ENCODE measurements around the gene MYD88.

MYD88 gene

DNA sequence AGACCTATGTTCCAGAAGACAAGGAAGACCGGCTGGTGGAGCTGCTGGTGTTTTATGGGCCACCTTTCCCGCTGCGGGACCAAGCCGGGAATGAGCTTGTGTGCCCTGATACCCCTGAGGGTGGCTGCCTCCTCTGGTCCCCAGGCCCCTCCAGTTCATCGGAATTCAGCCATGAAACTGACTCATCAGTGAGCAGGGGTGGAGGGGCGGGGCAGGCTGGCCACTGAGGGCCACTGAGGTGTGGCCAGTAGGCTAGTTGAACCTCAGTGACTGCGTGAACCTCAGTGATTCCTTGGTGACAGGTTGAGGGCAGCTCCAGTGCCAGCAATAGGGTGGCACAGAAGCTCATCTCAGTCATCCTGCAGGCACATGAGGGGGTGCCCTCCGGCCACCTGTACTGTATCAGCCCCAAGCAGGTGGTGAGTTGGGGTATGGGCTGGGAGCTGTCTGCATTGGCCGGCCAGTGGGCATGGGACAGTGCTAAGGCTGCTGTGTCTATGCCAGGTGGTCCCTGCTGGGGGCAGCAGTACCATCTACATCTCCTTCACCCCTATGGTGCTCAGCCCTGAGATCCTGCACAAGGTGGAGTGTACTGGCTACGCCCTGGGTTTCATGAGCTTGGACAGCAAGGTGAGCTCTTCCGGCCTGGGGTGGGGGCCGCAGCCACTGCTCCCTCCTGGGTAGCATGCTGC, 21.8 kb upstream of the MYD88 start:
- ATAC-seq (replicated peaks), result no peak
- H3K27me3 Mint-ChIP-seq, result no peaks in the 10 kb centered on the region
- no peak for DNase-seq
- H3K4me1 Mint-ChIP-seq (ENCODE audit: low read depth in 2 of 2), result peaks cover 9 to 12% of the 10 kb centered on the region in 2 donors
- H3K36me3 Mint-ChIP-seq (ENCODE audit: insufficient read depth), result peaks cover 20% of the 10 kb centered on the region
- H3K4me3 Mint-ChIP-seq, result no peak overlapping the region
- H3K27ac Mint-ChIP-seq, result peak overlapping the region in 1 of 2 donors; percentile 51
- no peaks in the 10 kb centered on the region for H3K9me3 Mint-ChIP-seq

- ATAC-seq (replicated peaks), result no peak
- Mint-ChIP-seq H3K36me3 (ENCODE audit: insufficient read depth) (peaks cover 27% of the 10 kb centered on the region), H3K27me3 (no peaks in the 10 kb centered on the region), H3K4me1 (ENCODE audit: low read depth in 2 of 2) (peaks cover 9 to 12% of the 10 kb centered on the region in 2 donors), H3K4me3 (no peak overlapping the region), H3K27ac (no peak overlapping the region), H3K9me3 (no peaks in the 10 kb centered on the region)
- no peak for DNase-seq
These were observed 21.2 kb upstream of the MYD88 start for GRCh38 chr3:38117163-38117716.

DNA sequence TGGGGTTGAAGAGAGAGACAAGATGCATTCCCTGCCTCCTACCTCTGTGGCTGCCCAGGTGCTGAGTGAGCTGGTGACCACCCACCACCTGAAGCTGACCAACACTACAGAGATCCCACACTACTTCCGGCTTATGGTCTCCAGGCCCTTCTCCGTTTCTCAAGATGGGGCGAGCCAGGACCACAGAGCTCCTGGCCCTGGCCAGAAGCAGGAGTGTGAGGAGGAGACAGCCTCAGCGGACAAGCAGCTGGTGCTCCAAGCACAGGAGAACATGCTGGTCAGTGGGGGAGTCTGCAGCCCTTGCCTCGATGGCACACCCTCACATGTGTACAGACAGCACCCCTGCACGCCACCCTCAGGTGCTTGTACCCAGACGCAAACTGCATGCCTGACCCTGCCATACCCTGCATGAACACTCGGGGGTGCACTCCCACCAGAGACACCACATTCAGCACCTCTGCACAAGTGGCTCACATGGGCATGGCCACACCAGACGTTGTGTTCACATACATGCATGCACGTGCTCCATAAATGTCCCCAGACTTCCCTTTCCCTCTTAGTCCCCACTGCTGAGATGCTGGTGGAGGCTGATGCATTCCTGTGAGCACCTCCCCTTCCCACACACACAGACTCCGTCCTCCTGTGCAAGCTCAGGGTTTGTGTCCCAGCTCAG, 20.6 kb upstream of the MYD88 start:
- Mint-ChIP-seq H3K27me3 (no peaks in the 10 kb centered on the region), H3K36me3 (ENCODE audit: insufficient read depth) (peaks cover 33% of the 10 kb centered on the region), H3K4me1 (ENCODE audit: low read depth in 2 of 2) (peaks cover 10 to 12% of the 10 kb centered on the region in 2 donors), H3K27ac (peak overlapping the region in 1 of 2 donors; percentile 51), H3K9me3 (no peaks in the 10 kb centered on the region), H3K4me3 (no peak overlapping the region)
- ATAC-seq (replicated peaks), result peak; percentile 96
- peak; percentile 68 to 80 (median 73) for DNase-seq

DNA sequence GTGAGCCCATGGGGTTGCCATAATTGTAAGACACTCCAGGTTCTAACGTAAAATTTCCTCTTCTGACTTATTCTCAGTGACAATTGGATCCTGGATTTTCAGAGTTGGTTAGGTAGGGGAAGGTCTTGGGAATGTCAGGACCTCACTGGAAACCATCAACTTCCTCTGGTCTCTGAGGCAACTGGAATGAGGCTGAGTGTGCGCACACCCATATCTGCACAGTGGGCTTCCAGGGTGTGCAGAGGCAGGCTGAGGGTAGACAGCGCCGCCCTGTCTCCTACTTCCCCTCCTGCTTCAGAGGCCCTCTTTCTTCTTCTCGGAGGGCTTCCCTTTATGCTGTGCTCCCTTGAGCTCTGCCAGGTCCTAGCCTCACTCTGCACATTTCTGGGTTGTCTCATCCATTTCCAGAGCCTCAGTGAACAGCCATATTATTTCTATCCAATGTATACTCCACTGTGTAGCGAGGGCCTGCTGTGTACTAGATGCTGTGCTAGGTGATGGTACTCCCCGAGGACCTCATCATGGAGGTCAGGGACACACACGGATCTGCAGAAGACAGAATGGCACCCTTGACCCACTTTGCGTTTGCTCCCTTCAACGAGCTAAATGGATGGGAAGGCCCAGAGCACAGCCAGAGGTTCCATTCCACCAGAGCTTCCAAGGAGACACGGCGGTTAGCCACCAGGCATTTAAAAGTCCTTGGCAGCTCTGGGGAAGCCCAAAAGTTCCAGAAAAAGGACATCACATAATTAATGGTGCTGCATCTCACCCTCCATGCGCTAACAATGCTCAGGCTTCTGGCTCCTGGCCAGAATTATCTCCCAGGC, 19.8 kb upstream of the MYD88 start:
- Mint-ChIP-seq H3K36me3 (ENCODE audit: insufficient read depth) (peaks cover 41% of the 10 kb centered on the region), H3K4me3 (no peak overlapping the region), H3K27me3 (no peaks in the 10 kb centered on the region), H3K9me3 (no peaks in the 10 kb centered on the region), H3K4me1 (ENCODE audit: low read depth in 2 of 2) (peaks cover 12 to 14% of the 10 kb centered on the region in 2 donors), H3K27ac (peak overlapping the region; percentile 58 to 80)
- DNase-seq (no peak), ATAC-seq (replicated peaks) (no peak)

DNA sequence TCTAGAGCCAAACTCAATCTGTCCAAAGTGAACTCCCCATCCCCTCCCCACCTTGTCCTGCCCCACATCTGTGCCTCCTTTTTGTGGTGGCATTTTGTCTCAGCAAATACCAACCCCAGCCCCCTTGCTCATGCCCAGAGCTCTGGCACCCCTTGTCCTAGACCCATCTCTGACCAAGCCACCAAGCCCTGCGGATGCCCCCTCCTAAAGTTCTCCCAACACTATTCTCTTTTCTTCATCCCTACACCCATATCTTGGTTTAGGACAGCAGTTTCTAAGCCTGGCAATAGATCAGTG, 19.3 kb upstream of the MYD88 start:
- ATAC-seq (replicated peaks) (no peak), DNase-seq (no peak)
- Mint-ChIP-seq H3K4me3 (no peak overlapping the region), H3K27me3 (no peaks in the 10 kb centered on the region), H3K27ac (peak overlapping the region; percentile 58 to 80), H3K9me3 (no peaks in the 10 kb centered on the region), H3K36me3 (ENCODE audit: insufficient read depth) (peaks cover 46% of the 10 kb centered on the region), H3K4me1 (ENCODE audit: low read depth in 2 of 2) (peaks cover 12 to 14% of the 10 kb centered on the region in 2 donors)

DNA sequence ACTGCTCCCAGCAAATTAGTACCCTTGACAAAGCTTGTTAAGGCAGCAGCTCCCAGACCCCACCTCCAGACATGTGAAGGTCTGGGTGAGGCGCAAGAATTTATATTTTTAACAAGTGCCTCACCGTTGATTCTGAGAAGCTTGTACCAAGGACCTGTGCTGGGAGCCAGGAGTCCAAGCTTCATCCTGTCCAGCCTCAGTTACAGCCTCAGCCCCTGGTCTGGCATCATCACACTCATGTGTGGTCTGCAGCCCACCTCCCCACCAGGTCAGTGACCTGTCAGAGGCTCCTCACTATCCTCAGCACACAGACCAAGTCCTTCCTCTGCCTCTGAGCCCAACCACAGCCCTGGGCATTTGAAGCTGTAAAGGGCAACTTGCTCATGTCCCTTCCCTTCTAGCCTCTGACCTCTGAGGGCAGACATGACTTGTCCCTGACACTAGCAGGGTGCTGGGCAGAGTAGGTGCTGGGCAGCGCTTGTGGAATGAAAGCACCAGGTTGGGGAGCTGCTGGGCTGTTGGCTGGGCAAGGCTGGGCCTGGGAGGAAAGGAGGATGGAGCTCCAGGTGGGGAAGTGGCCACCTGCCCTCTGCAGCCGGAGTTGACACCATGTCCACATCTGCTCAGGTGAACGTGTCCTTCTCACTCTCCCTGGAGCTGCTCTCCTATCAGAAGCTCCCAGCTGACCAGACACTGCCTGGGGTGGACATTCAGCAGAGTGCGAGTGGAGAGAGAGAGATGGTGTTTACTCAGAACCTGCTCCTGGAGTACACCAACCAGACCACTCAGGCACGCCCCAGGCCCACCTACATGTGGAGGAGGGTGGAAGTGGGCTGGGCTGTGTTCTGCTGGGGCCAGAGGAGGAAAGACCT, 18.4 kb upstream of the MYD88 start:
- Mint-ChIP-seq H3K9me3 (no peaks in the 10 kb centered on the region), H3K27me3 (no peaks in the 10 kb centered on the region), H3K36me3 (ENCODE audit: insufficient read depth) (peaks cover 55% of the 10 kb centered on the region), H3K27ac (peak overlapping the region in 1 of 2 donors; percentile 80), H3K4me1 (ENCODE audit: low read depth in 2 of 2) (peaks cover 12 to 17% of the 10 kb centered on the region in 2 donors), H3K4me3 (no peak overlapping the region)
- DNase-seq, result no peak
- ATAC-seq (replicated peaks), result no peak

- H3K9me3 Mint-ChIP-seq, result no peaks in the 10 kb centered on the region
- peaks cover 17 to 19% of the 10 kb centered on the region in 2 donors for H3K4me1 Mint-ChIP-seq (ENCODE audit: low read depth in 2 of 2)
- peaks cover 58% of the 10 kb centered on the region for H3K36me3 Mint-ChIP-seq (ENCODE audit: insufficient read depth)
- DNase-seq (no peak), ATAC-seq (replicated peaks) (no peak)
- H3K27ac Mint-ChIP-seq, result peak overlapping the region in 1 of 2 donors; percentile 72
- no peak overlapping the region for H3K4me3 Mint-ChIP-seq
- no peaks in the 10 kb centered on the region for H3K27me3 Mint-ChIP-seq
These were observed 17.6 kb upstream of the MYD88 start for GRCh38 chr3:38120693-38121450.

- Mint-ChIP-seq H3K9me3 (no peaks in the 10 kb centered on the region), H3K36me3 (ENCODE audit: insufficient read depth) (peaks cover 60% of the 10 kb centered on the region), H3K27me3 (no peaks in the 10 kb centered on the region), H3K27ac (no peak overlapping the region), H3K4me3 (no peak overlapping the region), H3K4me1 (ENCODE audit: low read depth in 2 of 2) (peaks cover 17 to 19% of the 10 kb centered on the region in 2 donors)
- no peak for ATAC-seq (replicated peaks)
- DNase-seq, result no peak
These were observed 17.0 kb upstream of the MYD88 start for GRCh38 chr3:38121451-38121831.

DNA sequence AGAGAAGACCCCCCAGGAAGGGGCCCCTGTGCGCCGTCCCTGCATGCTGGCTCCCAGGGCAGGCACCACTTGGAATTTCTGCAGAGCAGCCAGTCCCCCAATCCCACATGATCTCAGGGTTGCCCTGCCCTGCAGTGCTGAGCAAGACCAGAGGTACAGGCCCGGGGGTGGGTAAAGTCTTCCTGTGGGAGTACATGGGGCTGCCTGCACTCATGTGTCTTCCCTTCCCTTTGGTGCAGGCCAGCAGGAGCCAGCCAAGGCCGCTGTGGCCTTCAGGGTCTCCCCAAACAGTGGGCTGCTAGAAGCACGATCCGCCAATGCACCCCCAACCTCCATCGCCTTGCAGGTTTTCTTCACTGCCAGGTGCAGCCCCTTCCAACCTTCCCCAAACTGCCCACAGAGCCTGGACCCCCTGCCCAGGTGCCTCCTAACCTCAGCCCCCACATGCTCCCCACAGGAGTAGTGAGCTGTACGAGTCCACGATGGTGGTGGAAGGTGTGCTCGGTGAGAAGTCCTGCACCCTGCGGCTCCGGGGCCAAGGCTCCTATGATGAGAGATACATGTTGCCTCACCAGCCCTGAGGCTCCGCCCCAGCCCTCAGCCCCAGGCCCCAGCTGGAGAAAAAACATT, 16.5 kb upstream of the MYD88 start:
- Mint-ChIP-seq H3K27ac (peak overlapping the region in 1 of 2 donors; percentile 75), H3K27me3 (no peaks in the 10 kb centered on the region), H3K9me3 (no peaks in the 10 kb centered on the region), H3K4me1 (ENCODE audit: low read depth in 2 of 2) (peaks cover 17 to 19% of the 10 kb centered on the region in 2 donors), H3K4me3 (no peak overlapping the region), H3K36me3 (ENCODE audit: insufficient read depth) (peaks cover 64% of the 10 kb centered on the region)
- DNase-seq (no peak), ATAC-seq (replicated peaks) (no peak)

GRCh38 chr3:38122712-38123290, 15.7 kb upstream of the MYD88 start:
- Mint-ChIP-seq H3K36me3 (ENCODE audit: insufficient read depth) (peaks cover 68% of the 10 kb centered on the region), H3K27ac (no peak overlapping the region), H3K4me3 (no peak overlapping the region)

GRCh38 chr3:38124324-38125122, 13.9 kb upstream of the MYD88 start:
- Mint-ChIP-seq H3K27me3 (no peaks in the 10 kb centered on the region), H3K27ac (peak overlapping the region in 1 of 2 donors; percentile 54), H3K4me3 (no peak overlapping the region), H3K4me1 (ENCODE audit: low read depth in 2 of 2) (peaks cover 10 to 11% of the 10 kb centered on the region in 2 donors), H3K36me3 (ENCODE audit: insufficient read depth) (peaks cover 69% of the 10 kb centered on the region), H3K9me3 (no peaks in the 10 kb centered on the region)
- DNase-seq (no peak), ATAC-seq (replicated peaks) (no peak)

More at GRCh38 chr3:38122712-38123290, 15.7 kb upstream of the MYD88 start:
- DNase-seq, result no peak
- H3K4me1 Mint-ChIP-seq (ENCODE audit: low read depth in 2 of 2), result peaks cover 17 to 19% of the 10 kb centered on the region in 2 donors
- H3K9me3 Mint-ChIP-seq, result no peaks in the 10 kb centered on the region
- H3K27me3 Mint-ChIP-seq, result no peaks in the 10 kb centered on the region
- no peak for ATAC-seq (replicated peaks)
